Activated CD4-positive, alpha-beta T cell treated with anti-CD3 and anti-CD28 coated beads for 1 hour (primary cell): ENCODE results near the gene GPR55.
A peak's percentile ranks its signal among the peaks of the same experiment; 100 is the strongest.

ENCODE experiments used
- DNase-seq: peaks from one replicate; pipeline ENCODE4 v3.0.0-alpha.2; 2020

GPR55 gene

GRCh38 chr2:230877759-230878598 is 47.1 kb downstream of the GPR55 start:
- no peak for DNase-seq

- no peak for DNase-seq
These were observed 47.8 kb downstream of the GPR55 start for GRCh38 chr2:230877116-230877758.

DNA sequence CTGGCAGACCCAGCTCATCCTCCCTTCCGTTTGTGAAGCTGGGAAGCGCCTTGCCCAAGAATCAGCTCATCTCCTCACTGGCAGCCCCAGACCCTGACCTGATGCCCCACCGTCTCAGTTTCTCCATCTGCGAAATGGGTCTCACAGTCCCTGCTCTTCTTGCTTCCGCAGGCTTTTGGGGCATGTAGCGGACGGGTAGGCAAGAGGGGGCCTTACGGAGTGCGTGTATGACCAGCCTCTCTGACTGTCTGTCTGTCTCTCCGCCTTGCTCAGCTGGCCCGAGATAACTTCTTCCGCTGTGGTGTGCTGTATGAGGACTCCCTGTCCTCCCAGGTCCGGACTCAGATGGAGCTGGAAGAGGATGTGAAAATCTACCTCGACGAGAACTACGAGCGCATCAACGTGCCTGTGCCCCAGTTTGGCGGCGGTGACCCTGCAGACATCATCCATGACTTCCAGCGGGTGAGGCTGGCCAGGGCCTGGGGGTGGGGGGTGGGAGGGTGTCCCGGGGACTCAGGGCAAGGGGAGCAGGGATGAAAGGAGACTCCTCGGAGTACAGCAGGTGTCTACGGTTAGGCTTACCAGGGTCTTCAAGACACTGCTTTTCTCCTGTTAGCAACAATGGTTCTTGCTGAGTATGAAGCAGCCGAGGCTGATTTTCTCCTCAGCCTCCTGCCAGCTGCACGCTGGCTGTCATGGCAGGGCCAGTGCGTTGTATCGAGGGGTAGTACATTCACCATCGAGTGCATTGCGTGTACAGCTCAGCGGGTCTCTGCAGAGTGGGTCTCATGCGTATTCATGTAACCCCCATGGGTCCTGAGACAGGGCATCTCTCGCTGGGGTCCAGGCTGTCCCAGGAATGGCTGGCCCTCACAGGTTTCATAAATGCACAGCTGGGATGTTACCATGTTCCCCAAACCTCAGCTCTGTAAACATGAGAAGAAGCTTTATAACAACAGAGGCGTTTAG is 49.4 kb downstream of the GPR55 start:
- DNase-seq, result no peak

DNA sequence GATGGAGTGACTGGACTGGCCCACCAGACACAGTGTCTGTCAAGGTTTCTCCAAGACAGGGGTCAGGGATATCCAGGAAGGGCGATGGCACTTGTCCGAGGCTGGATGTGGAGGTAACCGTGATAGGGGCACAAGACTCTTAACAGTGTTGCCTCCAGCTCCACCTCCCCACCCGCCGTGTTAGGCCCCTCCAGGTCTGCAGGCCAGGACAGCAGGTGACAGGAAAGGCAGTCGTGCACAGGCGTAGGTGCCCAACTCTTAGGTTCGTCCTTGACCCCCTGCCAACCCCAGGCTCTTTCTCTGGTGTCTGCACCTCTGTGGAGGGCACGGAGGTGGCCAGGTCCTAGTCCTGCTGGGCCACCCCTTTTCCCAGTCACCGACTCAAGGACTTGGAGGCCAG is 50.2 kb downstream of the GPR55 start:
- DNase-seq, result no peak

- no peak for DNase-seq
These were observed 50.6 kb downstream of the GPR55 start for GRCh38 chr2:230874456-230874855.

GRCh38 chr2:230873661-230874401 is 51.2 kb downstream of the GPR55 start:
- no peak for DNase-seq

DNA sequence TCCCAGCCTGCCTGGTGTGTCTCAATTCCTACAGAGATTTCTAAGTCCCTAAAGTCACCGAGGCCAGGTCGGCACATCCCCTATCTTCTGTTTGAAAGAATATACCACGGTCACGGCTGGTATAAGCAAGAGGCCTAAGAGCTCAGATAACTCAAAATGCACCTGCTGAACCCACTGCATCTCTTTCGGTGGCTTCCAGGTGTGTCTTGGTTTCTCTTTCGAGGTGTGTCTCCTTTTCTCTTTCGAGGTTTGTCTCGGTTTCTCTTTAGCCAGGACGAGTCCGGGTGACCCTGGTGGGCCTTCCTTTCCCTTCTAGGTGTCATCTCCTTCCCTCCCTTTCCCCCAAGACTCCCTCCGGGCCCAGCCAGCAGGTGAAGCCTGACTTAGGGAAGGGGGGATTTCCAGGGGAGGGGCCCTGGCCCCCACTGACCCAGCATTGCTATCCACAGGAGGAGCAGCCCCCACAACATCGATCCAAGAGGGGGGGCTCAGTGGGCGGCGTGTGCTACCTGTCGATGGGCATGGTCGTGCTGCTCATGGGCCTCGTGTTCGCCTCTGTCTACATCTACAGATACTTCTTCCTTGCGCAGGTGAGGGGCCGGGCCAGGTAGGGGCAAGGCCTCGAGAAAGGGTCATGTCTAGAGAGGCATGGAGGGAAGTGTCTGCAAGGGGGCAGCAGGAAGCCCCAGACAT is 51.9 kb downstream of the GPR55 start:
- DNase-seq, result no peak

- no peak for DNase-seq
These were observed 52.7 kb downstream of the GPR55 start for GRCh38 chr2:230872151-230872967.

DNA sequence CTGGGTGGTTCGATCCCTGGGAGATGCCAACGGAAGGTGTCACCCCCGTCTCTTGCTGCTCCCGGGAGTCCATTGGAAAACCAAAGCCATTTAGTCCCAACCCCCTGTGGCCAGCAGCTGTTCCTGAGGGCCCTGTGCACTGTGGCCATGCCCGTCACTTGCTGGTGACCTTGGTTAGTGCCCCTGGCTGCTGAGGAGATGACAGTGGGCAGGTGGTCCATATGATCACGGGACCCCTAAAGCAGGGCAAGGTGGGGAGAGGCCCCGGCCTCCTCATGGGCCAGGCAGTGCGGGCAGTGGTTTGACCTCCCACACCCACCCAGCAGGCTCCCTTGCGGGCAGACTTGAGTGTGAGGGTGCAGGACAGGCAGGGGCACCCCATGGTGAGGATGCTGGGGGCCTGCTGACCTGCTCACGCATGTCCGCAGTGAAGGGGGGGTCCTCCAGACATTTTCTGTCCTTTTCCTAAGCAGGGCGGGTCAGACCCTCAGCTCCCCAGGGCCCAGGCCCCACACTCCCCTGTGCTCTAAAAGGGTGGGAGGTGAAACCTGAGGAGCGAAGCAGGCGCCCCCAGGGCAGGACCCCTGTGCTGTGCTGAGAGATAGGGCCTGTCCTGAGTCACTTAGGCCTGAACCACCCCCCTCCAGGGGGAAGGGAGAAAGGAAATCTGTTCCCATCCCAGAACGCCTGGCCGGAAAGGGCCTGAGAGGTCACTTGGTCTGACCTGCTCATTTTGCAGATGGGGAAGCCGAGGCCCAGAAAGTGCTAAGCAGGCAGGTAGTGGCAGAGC is 53.5 kb downstream of the GPR55 start:
- no peak for DNase-seq

DNA sequence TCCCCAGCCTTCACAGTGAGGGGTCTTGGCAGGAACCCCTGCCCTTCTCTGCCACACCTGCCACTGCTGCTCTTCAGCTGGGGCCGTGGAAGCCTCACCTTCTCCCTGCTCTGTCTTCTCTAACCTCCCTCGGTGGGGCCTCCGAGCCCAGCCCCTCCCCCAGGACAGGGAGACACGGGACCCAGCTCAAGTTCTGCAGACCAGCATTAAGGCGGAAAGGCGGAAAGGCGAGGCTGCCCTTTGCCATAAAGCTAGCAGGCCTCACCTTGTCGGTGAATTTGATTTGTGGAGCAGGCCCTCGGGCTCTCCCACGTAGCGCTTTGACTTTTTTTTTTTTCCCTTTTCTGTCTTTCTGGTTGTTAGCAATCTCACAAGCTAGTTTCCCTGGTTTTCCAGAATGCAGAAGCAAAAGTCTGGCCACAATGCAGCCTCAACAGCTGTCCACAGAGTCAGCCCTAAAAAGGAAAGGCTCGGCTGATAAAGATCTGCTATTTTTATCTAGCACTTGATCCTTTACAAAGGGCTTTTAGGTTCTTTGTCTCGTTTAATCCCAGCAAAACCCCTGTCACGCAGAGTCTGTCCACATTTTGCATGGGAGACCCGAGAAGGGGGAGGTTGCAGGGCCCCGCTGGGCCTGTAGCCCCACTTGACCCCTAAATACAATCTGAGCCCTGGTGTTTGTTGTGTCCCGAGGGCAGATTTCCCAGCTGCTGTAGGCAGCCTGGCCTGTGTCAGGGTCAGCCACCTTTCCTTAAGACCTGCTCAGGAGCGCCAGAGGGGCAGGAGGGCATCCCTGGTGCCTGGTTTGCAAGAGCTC is 54.3 kb downstream of the GPR55 start:
- no peak for DNase-seq

DNA sequence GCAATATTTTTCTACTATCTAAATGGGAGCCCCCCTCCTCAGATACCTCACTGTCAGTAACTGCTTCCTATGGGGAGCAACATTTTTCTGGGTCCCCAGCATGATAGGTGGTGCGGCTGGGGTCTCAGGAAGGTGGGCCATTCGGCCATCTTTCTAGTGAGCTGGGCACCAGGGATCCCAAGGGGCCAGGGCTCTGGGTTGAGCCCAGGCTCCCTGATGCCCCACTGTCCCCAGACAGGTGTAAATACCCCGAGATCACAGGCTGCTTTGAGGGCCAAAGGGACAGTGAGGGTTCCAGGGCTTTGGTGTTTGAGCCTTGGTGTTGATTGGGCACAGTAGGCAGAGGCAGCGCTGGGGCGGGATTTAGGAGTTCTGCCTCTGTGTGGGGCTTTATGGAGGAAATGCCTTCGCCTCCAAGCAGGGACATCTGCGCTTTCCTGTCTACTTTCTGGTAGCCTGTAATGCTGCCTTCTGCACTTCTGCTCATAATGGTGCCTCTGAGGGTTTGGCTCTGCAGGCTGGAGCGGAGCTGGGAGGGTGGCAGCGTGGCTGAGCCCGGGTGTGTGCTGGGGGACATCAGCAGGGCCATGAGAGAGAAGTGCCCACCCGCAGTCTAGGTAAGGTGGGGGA is 55.0 kb downstream of the GPR55 start:
- DNase-seq, result no peak

DNA sequence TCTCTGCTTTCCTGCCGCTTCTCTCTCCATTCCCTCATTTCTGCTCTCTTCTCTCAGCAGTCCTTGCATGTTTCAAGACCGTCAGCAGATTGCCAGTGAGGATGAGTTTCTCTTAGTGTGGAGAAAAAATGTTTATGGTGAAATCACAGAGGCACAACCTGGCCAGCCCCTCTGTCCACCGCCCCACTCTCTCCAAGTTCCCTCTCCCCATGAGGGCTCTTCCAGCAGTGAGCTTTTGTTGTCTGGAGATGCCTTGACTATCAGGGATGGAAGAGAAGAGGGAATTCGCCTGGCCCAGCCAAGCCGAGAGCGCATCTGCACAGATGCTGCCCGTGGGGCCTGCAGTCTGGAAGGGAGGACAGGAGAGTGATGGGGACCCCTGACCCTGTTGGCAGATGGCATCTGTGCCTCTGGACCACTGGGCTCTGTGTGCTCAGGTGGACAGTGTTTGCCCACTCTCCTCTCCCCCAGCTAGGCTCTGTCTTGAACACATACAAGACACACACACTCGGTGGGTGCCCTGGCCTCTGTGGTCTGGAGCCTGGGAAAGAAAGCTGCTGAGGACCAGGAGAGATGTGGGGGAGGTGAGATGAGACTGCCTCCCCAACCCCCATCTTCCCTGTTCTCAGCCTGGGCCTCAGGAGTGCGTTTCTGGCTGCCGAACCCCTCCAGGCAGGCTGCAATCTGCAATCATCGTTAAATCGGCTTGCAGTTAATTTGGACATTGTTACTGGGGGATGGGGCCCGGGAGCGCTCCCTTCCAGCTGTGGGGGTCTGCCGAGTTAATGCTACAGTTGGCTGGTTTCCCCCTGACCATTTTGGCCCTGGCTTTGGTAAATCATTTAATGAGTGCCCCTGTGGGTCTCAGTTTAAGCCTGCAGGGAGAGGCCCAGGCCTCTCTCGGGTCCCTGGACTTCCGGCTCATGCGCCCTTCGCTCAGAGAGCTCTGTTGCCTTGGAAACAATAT is 55.8 kb downstream of the GPR55 start:
- DNase-seq, result no peak

GRCh38 chr2:230868161-230868946 is 56.7 kb downstream of the GPR55 start:
- no peak for DNase-seq

DNA sequence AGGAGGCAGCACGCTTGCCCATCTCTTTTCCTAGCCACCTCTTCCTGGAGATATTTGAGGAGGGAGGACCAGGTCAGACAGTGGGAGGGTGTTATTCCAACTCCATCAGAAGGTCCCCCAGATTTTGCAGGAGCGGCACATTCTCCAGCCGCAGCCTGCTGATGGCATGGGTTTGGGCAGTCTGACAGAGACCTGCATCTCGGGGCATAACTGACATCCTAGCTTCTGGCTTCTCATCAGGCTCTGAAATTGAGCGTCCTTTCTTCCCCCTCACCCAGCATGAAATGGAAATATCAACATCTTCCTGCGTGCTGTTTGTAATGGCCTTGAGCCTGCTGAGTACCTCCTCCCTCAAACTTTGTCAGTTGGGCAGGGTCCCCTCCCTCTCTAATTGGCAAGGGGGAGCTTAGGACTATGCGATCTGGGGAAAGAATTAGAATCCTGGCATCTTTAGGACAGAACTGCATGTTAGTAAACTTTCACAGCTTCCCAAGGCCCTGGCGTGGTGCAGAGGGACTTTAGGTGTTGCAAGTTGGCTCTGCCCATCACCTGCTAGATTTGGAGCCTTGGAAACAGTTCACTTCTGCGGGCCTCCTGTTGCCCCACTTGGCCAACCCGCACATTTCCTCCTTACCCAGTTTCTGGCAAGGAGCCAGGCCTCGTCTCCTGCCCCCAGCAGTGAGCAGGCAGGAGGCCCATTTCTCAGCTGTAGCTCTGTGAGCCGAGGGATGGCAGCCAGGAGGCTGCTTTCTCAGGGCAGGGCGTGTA is 58.1 kb downstream of the GPR55 start:
- DNase-seq, result peak; percentile 46
